Spleen (tissue), 11 donors: ENCODE data around the gene AKR7A3. TPM values are rescaled to one million over a fixed set of nuclear protein-coding genes. Genes with fewer than 3 reads are reported as not detected.
"Not testable (repeated sequence)": the region's sequence is repeated elsewhere in the genome, so short reads cannot be mapped to it uniquely, and the experiment has no call there.

ENCODE experiments used
- DNase-seq: peaks from one replicate; pipeline ENCODE4 v3.0.0-alpha.2; 2020
- H3K27ac ChIP-seq, 8 donors: fragments of 200-600 bp; sonication (generic) in 7 of 8; 1 replicate in 4 of 8; 2 replicates in 4 of 8; pipeline versions ENCODE4 v1.5.0 to v1.8.0; 2016 to 2021; ENCODE audit warnings: inconsistent platforms in 4 of 8, mild to moderate bottlenecking in 4 of 8, moderate library complexity in 1 of 8
- H3K27me3 ChIP-seq, 7 donors: fragments of 200-600 bp; sonication (generic) in 6 of 7; replicated peaks in 1 of 7; 1 replicate in 4 of 7; 2 replicates in 3 of 7; pipeline versions ENCODE4 v1.5.0 to v1.8.0; 2016 to 2021; ENCODE audit warnings: inconsistent platforms in 3 of 7, mild to moderate bottlenecking in 1 of 7
- H3K36me3 ChIP-seq, 6 donors: fragments of 200-600 bp; sonication (generic) in 5 of 6; 1 replicate in 4 of 6; 2 replicates in 2 of 6; pipeline versions ENCODE4 v1.5.0 to v1.8.0; 2016 to 2021; ENCODE audit warnings: inconsistent platforms in 2 of 6
- H3K4me1 ChIP-seq, 6 donors: fragments of 200-600 bp; sonication (generic) in 5 of 6; 1 replicate in 3 of 6; 2 replicates in 3 of 6; pipeline versions ENCODE4 v1.5.0 to v1.8.0; 2016 to 2021; ENCODE audit warnings: inconsistent platforms in 3 of 6
- H3K4me3 ChIP-seq, 8 donors: fragments of 200-600 bp; sonication (generic) in 7 of 8; 1 replicate in 4 of 8; 2 replicates in 4 of 8; pipeline versions ENCODE4 v1.5.0 to v1.8.0; 2016 to 2021; ENCODE audit warnings: inconsistent platforms in 4 of 8, mild to moderate bottlenecking in 4 of 8, moderate library complexity in 2 of 8
- H3K9me3 ChIP-seq, 8 donors: fragments of 200-600 bp; sonication (generic) in 7 of 8; 1 replicate in 4 of 8; 2 replicates in 4 of 8; pipeline versions ENCODE4 v1.5.0 to v1.8.0; 2016 to 2021; ENCODE audit warnings: inconsistent platforms in 4 of 8
- POLR2A ChIP-seq, 3 donors: fragments of 450-650 bp; IDR thresholded peaks; one replicate each; pipeline ENCODE4 v1.5.1; 2017; ENCODE audit warnings: antibody characterized with exemption in 3 of 3, mild to moderate bottlenecking in 1 of 3
- POLR2AphosphoS5 ChIP-seq, 3 donors: sonication (generic); formaldehyde crosslinking; IDR thresholded peaks; one replicate each; pipeline ENCODE4 v1.5.1; 2017; ENCODE audit warnings: antibody characterized with exemption in 3 of 3
- WGBS, 5 donors: extraction: QIAGEN DNeasy Blood & Tissue Kit in 3 of 5; methylation state at CpG; one replicate each; pipeline versions ENCODE4 v1.1.5 to v1.1.7; 2013 to 2018; 5-methylcytosine and 5-hydroxymethylcytosine counted together
- intact Hi-C: fragments of 100-400 bp; cut with DNase I; formaldehyde crosslinking; loops from one replicate; pipeline ENCODE4 v1.15.0; 2023; ENCODE audit warnings: low total_unique reads
- polyA plus RNA-seq, 3 donors: library from polyadenylated mRNA; stranded (reverse); fragments of 200-250 nt; gene quantifications; one replicate each; pipeline ENCODE4 v1.2.1, GENCODE V29; 2013
- total RNA-seq, 7 donors: library from RNA; depleted of rRNA in 3 of 7; stranded (reverse); fragments of >200 nt in 3 of 7; fragmentation: NEBNext Ultra II Directional in 4 of 7; extraction: Animal tissue kit (Norgen Biotek cat#: 25700) in 4 of 7; gene quantifications; one replicate each; pipeline versions ENCODE4 v1.1.0 to v1.2.1, GENCODE V29; 2016 to 2021
- TF ChIP-seq, protein P1 (sequence below), 11 experiments: fragments of 200-600 bp in 7 of 11; fragments of 450-650 bp in 4 of 11; sonication (generic) in 4 of 11; IDR thresholded peaks in 8 of 11; conservative IDR thresholded peaks in 3 of 11; 1 replicate in 7 of 11; 2 replicates in 4 of 11; pipeline versions ENCODE4 v1.4.0 to v1.8.0; 2016 to 2021; ENCODE audit warnings: antibody characterized with exemption in 11 of 11, inconsistent platforms in 4 of 11, mild to moderate bottlenecking in 1 of 11
- donor health status: healthy with polysubstance abuse.
- donor health status: DM: no; HTN: no; CAD: no; lungs with moderate emphysema.
- donor health status: DM: no; HTN: no; CAD: no.
- donor health status: Bipolar disorder and iron deficiency.
- donor health status: healthy.
- donor health status: DM: no; HTN: no; CAD: no.
- donor health status: DM: yes; HTN: yes; CAD: no.

Gene AKR7A3
- total and polyA plus RNA-seq, 10 donors: 0.55 to 2.2 (median 1.2) TPM

DNA sequence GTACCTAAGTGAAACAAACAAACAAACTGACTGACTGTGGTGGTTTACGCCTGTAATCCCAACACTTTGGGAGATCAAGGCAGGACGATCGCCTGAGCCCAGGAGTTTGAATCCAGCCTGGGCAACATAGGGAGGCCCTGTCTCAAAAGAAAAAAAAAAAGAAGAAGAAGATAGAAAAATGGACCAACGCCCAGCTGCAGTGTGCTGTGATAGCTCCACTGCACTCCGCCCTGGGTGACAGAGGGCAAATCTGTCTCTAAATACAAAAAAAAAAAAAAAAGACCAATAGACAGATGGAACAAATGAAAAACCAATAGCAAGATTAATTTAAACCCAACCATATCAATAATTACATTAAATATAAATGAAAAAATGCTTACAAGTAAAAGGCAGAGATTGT, 13.9 kb downstream of the AKR7A3 start:
- Histone ChIP-seq H3K4me1 (peaks cover 0 to 3% (median 0%) of the 10 kb centered on the region in 6 donors), H3K4me3 (no peak overlapping the region), H3K9me3 (peaks cover 0 to 32% (median 22%) of the 10 kb centered on the region in 8 donors), H3K27me3 (peaks cover 0 to 24% (median 11%) of the 10 kb centered on the region in 7 donors), H3K36me3 (no peaks in the 10 kb centered on the region), H3K27ac (no peak overlapping the region)
- WGBS, 5 donors: 88 to 95% (median 90%) methylated on average over 5 of the region's 5 CpGs
- intact Hi-C loops: no loop called here
- DNase-seq: no peak
- TF ChIP-seq POLR2A (IDR thresholded peaks at IDR 0.05): no peak
- TF ChIP-seq, protein P1, sequence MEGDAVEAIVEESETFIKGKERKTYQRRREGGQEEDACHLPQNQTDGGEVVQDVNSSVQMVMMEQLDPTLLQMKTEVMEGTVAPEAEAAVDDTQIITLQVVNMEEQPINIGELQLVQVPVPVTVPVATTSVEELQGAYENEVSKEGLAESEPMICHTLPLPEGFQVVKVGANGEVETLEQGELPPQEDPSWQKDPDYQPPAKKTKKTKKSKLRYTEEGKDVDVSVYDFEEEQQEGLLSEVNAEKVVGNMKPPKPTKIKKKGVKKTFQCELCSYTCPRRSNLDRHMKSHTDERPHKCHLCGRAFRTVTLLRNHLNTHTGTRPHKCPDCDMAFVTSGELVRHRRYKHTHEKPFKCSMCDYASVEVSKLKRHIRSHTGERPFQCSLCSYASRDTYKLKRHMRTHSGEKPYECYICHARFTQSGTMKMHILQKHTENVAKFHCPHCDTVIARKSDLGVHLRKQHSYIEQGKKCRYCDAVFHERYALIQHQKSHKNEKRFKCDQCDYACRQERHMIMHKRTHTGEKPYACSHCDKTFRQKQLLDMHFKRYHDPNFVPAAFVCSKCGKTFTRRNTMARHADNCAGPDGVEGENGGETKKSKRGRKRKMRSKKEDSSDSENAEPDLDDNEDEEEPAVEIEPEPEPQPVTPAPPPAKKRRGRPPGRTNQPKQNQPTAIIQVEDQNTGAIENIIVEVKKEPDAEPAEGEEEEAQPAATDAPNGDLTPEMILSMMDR (IDR thresholded peaks at IDR 0.05 in 8 of 11, conservative IDR thresholded peaks at IDR 0.05 in 3 of 11): no peak
- no peak for TF ChIP-seq POLR2AphosphoS5 (IDR thresholded peaks at IDR 0.05)

DNA sequence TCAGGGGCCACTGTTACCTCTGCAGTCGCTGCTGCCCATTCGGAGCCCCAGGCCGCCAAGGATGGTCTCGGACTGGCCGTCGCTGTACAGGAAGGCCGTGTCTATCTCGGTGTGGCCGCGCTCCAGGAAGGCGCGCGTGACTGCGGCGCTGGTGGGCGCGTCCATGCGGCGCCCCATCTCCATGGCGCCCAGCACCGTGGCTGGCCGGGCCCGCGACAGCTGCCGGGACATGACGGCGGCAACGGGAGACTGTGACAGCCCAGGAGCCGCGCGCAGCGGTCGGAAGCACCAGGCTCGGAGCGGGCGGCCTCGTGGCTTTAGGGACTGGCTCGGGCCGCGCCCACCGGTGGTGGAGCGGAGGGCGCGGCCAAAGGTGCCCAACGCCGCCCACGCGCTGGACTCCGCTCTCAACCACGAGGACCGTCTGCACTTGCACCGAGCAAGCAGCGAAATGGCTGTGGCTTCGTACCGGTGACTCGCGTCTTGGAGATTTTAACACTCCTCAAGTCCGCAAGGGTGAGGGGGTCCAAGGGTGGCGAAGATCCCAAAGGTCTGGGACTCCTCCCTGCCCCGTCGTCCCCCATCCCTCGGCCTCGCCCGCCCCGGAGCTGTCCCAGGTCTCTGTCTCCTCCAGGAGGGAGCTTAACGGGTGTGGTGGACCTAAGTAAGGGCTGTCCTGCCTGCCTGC, 14.6 kb downstream of the AKR7A3 start:
- DNase-seq, intact Hi-C loops, H3K27ac ChIP-seq, H3K36me3 ChIP-seq, H3K4me1 ChIP-seq: not testable (repeated sequence)
- Histone ChIP-seq H3K4me3 (peak overlapping the region in 1 of 8 donors; percentile 25), H3K27me3 (peaks cover 0 to 24% (median 11%) of the 10 kb centered on the region in 7 donors), H3K9me3 (peaks cover 0 to 32% (median 20%) of the 10 kb centered on the region in 8 donors)
- 8 to 36% (median 22%) methylated on average over 6 to 57 of the region's 66 CpGs for WGBS, 5 donors

DNA sequence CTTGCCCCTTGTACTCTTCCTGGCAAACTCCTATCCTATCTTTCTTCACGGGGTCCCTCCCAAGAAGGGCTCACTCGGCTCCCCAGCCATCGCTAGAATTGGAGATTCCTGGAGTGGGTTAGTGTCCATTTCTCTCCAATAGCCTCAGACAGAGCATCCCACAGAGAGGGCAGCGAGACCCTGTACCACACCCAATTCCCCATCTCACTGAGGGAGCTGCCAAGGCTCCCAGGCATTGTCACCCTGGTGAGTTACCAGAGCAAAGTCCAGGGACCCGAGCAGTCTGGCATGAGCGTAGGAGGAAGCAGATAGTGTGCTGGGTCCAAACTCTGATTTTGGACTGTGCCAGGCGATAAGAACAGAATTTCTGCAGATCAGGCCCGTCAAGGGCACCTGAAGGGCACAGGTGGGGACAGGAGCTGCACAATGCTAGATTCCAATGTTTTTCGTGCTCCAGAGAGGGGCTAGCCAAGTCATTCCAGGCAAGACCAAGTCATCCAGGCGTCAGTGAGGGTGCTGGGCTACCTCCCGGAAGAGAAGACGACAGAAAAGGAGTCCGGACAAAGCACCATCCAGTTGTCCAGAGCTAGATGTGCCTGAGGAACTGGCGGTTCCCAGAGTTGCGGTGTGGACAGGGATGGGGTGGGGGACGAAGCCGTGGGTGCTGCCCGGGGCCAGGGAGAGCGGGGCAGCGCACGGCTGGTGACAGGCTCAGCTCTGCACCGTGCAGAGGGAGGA, 15.3 kb downstream of the AKR7A3 start:
- peak overlapping the region in 1 of 8 donors; percentile 25 for H3K4me3 ChIP-seq
- no peak overlapping the region for H3K27ac ChIP-seq

GRCh38 chr1:19272064-19272463, 16.5 kb downstream of the AKR7A3 start:
- H3K36me3 ChIP-seq: no peaks in the 10 kb centered on the region

More for the DNA sequence above, 15.3 kb downstream of the AKR7A3 start:
- intact Hi-C loops: no loop called here
- H3K36me3 ChIP-seq: no peaks in the 10 kb centered on the region
- H3K27me3 ChIP-seq: peaks cover 0 to 24% (median 11%) of the 10 kb centered on the region in 7 donors
- TF ChIP-seq, protein P1 (IDR thresholded peaks at IDR 0.05 in 8 of 11, conservative IDR thresholded peaks at IDR 0.05 in 3 of 11): no peak
- TF ChIP-seq POLR2AphosphoS5 (IDR thresholded peaks at IDR 0.05) (no peak), POLR2A (IDR thresholded peaks at IDR 0.05) (no peak)
- H3K9me3 ChIP-seq: peaks cover 0 to 32% (median 20%) of the 10 kb centered on the region in 8 donors
- H3K4me1 ChIP-seq: peaks cover 0 to 3% (median 0%) of the 10 kb centered on the region in 6 donors
- no peak for DNase-seq
- WGBS, 5 donors: 86 to 91% (median 88%) methylated on average over 21 to 22 of the region's 22 CpGs

DNA sequence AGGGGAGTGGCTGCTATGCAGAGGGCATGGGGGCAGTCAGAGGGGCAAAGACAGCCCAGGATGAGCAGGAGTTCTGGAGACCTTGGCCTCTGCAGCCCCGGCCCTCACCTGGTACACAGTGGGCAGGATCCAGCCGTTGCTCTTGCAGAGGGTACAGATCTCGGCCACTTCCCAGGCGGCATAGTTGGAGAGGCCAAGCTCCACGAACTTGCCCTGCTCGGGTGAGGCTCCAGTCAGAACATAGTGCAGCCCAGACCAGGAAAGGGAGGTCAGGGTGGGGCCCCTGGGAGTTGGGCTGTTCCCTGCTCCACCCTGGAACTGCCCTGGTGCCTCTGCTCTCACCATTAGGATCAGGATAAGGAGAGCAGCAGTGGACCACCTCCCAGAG, 18.2 kb downstream of the AKR7A3 start:
- peaks cover 0 to 12% (median 7%) of the 10 kb centered on the region in 8 donors for H3K9me3 ChIP-seq
- intact Hi-C loops, H3K4me1 ChIP-seq, H3K27ac ChIP-seq, H3K4me3 ChIP-seq, H3K36me3 ChIP-seq, DNase-seq: not testable (repeated sequence)
- H3K27me3 ChIP-seq: peaks cover 0 to 24% (median 11%) of the 10 kb centered on the region in 7 donors
- WGBS, 5 donors: 69 to 85% (median 79%) methylated on average over 2 to 6 of the region's 6 CpGs

More at GRCh38 chr1:19272064-19272463, 16.5 kb downstream of the AKR7A3 start:
- Histone ChIP-seq H3K4me3 (no peak overlapping the region), H3K4me1 (peaks cover 0 to 3% (median 0%) of the 10 kb centered on the region in 6 donors), H3K27me3 (peaks cover 0 to 24% (median 11%) of the 10 kb centered on the region in 7 donors), H3K27ac (no peak overlapping the region), H3K9me3 (peaks cover 0 to 25% (median 15%) of the 10 kb centered on the region in 8 donors)
- no peak for DNase-seq
- intact Hi-C loops: no loop called here
- TF ChIP-seq POLR2A (IDR thresholded peaks at IDR 0.05): no peak
- TF ChIP-seq, protein P1 (IDR thresholded peaks at IDR 0.05 in 8 of 11, conservative IDR thresholded peaks at IDR 0.05 in 3 of 11): no peak
- TF ChIP-seq POLR2AphosphoS5 (IDR thresholded peaks at IDR 0.05): no peak

GRCh38 chr1:19269427-19270342, 18.9 kb downstream of the AKR7A3 start:
- peaks cover 0 to 23% (median 11%) of the 10 kb centered on the region in 7 donors for H3K27me3 ChIP-seq
- H3K27ac ChIP-seq, H3K36me3 ChIP-seq, intact Hi-C loops, H3K4me3 ChIP-seq, DNase-seq, H3K4me1 ChIP-seq, H3K9me3 ChIP-seq: not testable (repeated sequence)
- 63 to 94% (median 78%) methylated on average over 7 to 9 of the region's 9 CpGs for WGBS, 5 donors
